SK-N-SH treated with all-trans-retinoic acid at 6 μM for 48 hours (cell line): Measurements from ENCODE around the gene CAPG.

Source experiments
- ATAC-seq: fragments of 200-7000 bp; cut with Tn5 transposase; 3 replicates; pipeline ENCODE4 v1.9.1; 2020; ENCODE audit warnings: mild to moderate bottlenecking, moderate library complexity
- CSDC2 ChIP-seq: fragments of 250-450 bp; sonication (Bioruptor Pico); IDR thresholded peaks from 2 replicates; pipeline ENCODE4 v1.5.0; 2020; ENCODE audit warnings: mild to moderate bottlenecking, moderate library complexity
- PPARA ChIP-seq: fragments of 250-450 bp; sonication (Bioruptor Pico); IDR thresholded peaks from 2 replicates; pipeline ENCODE4 v1.5.0; 2020; ENCODE audit warnings: mild to moderate bottlenecking, borderline replicate concordance
- SNAI2 ChIP-seq: fragments of 250-450 bp; sonication (Bioruptor Pico); IDR thresholded peaks from 2 replicates; pipeline ENCODE4 v1.5.0; 2020; ENCODE audit warnings: mild to moderate bottlenecking, moderate library complexity
- TCF4 ChIP-seq: fragments of 250-450 bp; sonication (Bioruptor Pico); IDR thresholded peaks from 2 replicates; pipeline ENCODE4 v1.8.0; 2021; ENCODE audit warnings: mild to moderate bottlenecking, moderate library complexity, borderline replicate concordance
- ZC3H10 ChIP-seq: fragments of 250-450 bp; sonication (Bioruptor Pico); IDR thresholded peaks from 2 replicates; pipeline ENCODE4 v1.5.1; 2021; ENCODE audit warnings: mild to moderate bottlenecking, moderate library complexity
- ZNF70 ChIP-seq: fragments of 450-650 bp; formaldehyde crosslinking; IDR thresholded peaks from 2 replicates; pipeline ENCODE4 v1.5.0; 2020; ENCODE audit warnings: mild to moderate bottlenecking, moderate library complexity
- ZNF8 ChIP-seq: fragments of 450-650 bp; formaldehyde crosslinking; IDR thresholded peaks from 2 replicates; pipeline ENCODE4 v1.5.0; 2020; ENCODE audit warnings: mild to moderate bottlenecking, moderate library complexity
- TF ChIP-seq, protein P1 (sequence below): fragments of 250-450 bp; sonication (Bioruptor Pico); IDR thresholded peaks from 2 replicates; pipeline ENCODE4 v1.5.1; 2021; ENCODE audit warnings: mild to moderate bottlenecking, moderate library complexity
- TF ChIP-seq, protein P2 (sequence below): fragments of 250-450 bp; sonication (Bioruptor Pico); IDR thresholded peaks from 2 replicates; pipeline ENCODE4 v1.8.0; 2021; ENCODE audit warnings: low read depth, mild to moderate bottlenecking, moderate library complexity, borderline replicate concordance

The CAPG gene

GRCh38 chr2:85354286-85355072, 55.7 kb downstream of the CAPG start, which contains the start of the genes ELMOD3 and RETSAT:
Gene ELMOD3 (plus strand): TSS chr2:85354769. CDS start chr2:85357199, 2,430 bp downstream.
Gene RETSAT (minus strand): TSS chr2:85354528. CDS start chr2:85354507, 21 bp downstream.
- TF ChIP-seq ZNF8 (CRISPR knock-in tag), result no peak
- no peak for TF ChIP-seq CSDC2 (CRISPR knock-in tag)
- TF ChIP-seq ZNF70 (CRISPR knock-in tag), result 0 out of 2 replicates have a peak, but pooled peaks have one; percentile 59
- TF ChIP-seq SNAI2 (CRISPR knock-in tag), result no peak
- TF ChIP-seq TCF4 (CRISPR knock-in tag), result no peak
- peak; percentile 99 for ATAC-seq

DNA sequence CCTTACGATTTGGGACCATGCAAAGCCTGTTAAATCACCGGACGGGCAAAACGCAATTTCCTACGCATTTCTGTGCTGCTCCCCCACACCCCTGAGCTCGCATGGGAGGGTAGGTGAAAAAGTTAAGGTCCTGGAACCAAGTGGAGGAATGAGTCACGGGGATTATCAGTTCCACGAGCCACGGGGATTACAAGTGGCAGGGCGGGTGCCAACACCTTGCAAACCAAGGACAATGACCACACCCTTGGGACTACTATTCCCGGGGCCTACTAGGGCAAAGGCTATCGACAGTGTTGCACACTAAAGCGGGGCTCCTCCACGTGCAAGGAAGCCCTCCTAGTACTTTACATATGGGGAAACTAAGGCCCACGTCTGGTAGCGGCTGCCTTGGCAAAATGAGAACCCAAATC, 56.3 kb downstream of the CAPG start:
- TF ChIP-seq, protein P1, sequence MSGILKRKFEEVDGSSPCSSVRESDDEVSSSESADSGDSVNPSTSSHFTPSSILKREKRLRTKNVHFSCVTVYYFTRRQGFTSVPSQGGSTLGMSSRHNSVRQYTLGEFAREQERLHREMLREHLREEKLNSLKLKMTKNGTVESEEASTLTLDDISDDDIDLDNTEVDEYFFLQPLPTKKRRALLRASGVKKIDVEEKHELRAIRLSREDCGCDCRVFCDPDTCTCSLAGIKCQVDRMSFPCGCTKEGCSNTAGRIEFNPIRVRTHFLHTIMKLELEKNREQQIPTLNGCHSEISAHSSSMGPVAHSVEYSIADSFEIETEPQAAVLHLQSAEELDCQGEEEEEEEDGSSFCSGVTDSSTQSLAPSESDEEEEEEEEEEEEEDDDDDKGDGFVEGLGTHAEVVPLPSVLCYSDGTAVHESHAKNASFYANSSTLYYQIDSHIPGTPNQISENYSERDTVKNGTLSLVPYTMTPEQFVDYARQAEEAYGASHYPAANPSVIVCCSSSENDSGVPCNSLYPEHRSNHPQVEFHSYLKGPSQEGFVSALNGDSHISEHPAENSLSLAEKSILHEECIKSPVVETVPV (CRISPR knock-in tag), result no peak
- TF ChIP-seq, all 23 proteins: peak for 0
- ATAC-seq, result peak; percentile 34

- no peak for TF ChIP-seq ZC3H10 (CRISPR knock-in tag)
- no peak for TF ChIP-seq PPARA
- TF ChIP-seq, protein P2, sequence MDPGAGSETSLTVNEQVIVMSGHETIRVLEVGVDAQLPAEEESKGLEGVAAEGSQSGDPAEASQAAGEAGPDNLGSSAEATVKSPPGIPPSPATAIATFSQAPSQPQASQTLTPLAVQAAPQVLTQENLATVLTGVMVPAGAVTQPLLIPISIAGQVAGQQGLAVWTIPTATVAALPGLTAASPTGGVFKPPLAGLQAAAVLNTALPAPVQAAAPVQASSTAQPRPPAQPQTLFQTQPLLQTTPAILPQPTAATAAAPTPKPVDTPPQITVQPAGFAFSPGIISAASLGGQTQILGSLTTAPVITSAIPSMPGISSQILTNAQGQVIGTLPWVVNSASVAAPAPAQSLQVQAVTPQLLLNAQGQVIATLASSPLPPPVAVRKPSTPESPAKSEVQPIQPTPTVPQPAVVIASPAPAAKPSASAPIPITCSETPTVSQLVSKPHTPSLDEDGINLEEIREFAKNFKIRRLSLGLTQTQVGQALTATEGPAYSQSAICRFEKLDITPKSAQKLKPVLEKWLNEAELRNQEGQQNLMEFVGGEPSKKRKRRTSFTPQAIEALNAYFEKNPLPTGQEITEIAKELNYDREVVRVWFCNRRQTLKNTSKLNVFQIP (CRISPR knock-in tag), result no peak
- TF ChIP-seq, all 23 proteins: peak for 0
- no peak for ATAC-seq
These were observed 62.6 kb downstream of the CAPG start for GRCh38 chr2:85347599-85347998.
